HG03060 (cell line): ENCODE measurements around the gene DPY19L1.
"Not testable (repeated sequence)": the region's sequence is repeated elsewhere in the genome, so short reads cannot be mapped to it uniquely, and the experiment has no call there.

Source experiments
- ATAC-seq: cut with Tn5 transposase; IDR thresholded peaks from one replicate; pipeline ENCODE4 v1.9.1; 2021; ENCODE audit warnings: low read depth, moderate number of reproducible peaks; ENCODE audit not compliant: unreplicated experiment

DPY19L1 gene

DNA sequence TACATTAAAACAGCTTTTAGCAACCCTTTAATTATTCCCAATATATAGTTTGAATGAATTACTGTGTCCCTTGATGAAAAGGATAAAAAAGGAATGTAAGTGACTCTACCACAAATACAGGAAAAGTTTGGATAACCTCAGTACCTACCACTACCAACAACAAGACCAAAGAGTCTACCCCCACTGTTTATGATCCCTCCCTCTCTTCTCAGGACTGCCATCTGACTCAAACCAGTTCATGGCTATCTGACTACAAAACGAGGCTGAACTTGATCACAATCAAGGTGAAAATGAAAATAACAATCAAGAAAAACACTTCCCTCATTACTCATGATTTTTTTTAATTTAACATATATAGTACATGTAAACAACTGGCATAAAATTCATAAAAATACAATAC, 108.7 kb downstream of the DPY19L1 start:
- no peak for ATAC-seq

GRCh38 chr7:34928052-34928451, 109.2 kb downstream of the DPY19L1 start:
- no peak for ATAC-seq

- ATAC-seq: not testable (repeated sequence)
Observed at GRCh38 chr7:34920470-34920869, 116.8 kb downstream of the DPY19L1 start.

DNA sequence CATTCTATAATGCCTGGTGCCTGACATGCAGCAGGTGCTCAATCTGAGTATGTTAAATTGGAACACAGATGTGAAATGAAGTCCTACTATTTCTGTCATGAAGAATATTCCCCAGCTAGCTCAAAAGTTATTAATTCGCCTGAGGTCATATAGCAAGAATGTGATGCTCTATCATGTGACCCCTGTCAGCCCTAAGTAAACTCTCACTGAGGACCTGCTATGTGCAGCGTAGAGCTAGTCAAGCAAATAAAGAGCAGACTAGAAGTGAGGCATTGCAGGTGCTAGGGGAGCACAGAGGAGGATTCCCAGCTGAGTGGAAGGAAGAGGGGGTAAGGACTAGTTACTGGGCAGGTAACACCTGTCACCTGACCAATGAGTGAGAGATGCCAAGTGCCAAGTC, 118.2 kb downstream of the DPY19L1 start:
- ATAC-seq: not testable (repeated sequence)

GRCh38 chr7:34918198-34918861, 119.0 kb downstream of the DPY19L1 start:
- not testable (repeated sequence) for ATAC-seq

- ATAC-seq: not testable (repeated sequence)
Observed at GRCh38 chr7:34917515-34917914, 119.8 kb downstream of the DPY19L1 start.

GRCh38 chr7:34916267-34916666, 121.0 kb downstream of the DPY19L1 start:
- no peak for ATAC-seq

DNA sequence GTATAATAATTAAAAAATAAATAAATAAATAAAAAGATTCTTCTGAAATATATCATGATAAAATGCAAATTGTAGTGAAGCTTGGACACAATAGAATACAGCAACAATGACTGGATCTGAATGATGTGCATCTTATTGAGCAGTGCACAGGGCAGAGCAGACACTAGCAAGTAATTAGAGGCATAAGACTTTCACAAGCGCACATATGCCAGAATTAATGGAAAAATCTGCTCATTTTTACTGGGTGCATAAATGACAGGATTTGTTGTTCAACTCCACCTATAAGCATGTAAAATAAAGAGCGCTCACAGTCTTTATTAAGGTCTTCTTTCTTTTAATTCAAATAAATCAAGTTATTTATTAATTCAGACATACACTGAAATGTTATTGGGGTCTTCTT, 125.0 kb downstream of the DPY19L1 start:
- ATAC-seq: no peak

GRCh38 chr7:34906266-34906850, 130.9 kb downstream of the DPY19L1 start:
- not testable (repeated sequence) for ATAC-seq

GRCh38 chr7:34904987-34905386, 132.3 kb downstream of the DPY19L1 start:
- no peak for ATAC-seq

DNA sequence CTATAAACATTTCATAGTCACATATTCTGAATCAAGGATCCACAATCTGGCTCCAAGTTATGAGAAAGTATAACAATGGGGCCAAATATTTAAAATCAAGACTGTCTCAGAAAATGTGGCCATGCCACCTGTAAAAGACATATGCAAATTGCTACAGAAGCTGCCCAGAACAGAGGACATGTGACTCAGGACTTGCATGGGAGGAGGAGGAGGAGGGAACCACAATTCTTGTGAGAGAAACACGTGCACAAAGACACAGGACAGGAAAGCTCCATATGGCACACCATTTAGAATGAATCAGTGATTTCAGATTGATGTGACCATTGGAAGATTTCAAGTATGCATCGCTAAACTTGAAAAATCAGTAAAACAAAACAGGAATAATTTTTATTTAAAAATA, 133.4 kb downstream of the DPY19L1 start:
- ATAC-seq: not testable (repeated sequence)

- no peak for ATAC-seq
Observed at GRCh38 chr7:34902182-34902581, 135.1 kb downstream of the DPY19L1 start.

DNA sequence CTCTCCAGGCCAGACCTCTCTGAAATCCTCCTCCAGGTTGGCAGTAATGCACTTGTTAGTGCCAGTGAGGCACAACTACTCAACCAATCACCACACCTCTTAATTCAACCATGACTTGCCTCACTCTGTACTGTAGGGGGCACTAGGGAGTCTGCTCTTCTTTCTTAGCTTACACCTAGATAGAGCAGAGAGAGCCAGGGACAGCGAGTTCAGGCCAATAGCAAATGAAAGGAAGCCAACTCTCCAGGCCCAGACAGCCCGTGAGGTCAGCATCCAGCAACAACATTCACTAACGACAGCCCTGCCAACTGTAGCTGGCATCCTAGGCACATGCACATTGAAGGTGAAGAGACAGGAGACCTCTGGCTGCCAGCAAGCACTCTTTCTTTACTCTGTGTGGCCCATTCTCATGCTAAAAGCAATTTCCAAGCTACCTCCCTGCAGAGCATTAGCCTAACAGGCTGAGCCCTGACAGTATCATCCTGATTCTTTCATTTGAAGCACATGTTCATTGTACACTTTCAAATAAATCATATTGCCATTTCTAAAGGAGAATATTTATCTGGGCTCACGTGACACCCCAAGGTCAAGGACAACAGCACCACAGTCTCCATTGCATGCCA, 136.3 kb downstream of the DPY19L1 start:
- no peak for ATAC-seq

- ATAC-seq: no peak
Observed at GRCh38 chr7:34895202-34895601, 142.1 kb downstream of the DPY19L1 start.

GRCh38 chr7:34889951-34890350, 147.3 kb downstream of the DPY19L1 start:
- no peak for ATAC-seq

DNA sequence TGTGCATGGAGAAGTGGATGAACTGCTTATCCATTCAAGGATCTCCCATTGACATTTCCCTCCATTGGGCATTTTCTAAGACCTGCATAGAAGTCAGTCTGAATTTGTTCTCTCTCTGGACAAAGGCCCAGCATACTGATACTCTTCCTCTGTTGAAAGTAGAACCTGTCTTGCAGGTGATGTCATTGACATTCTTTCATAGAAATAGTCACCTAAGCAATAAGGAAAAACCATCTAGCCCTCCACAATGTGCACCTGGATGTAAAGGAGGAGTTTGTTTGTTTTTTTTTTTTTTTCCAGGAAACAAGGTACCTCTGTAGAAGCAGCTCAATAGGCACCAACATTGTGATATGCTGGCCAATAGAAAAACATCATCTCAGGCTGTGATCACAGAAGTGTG, 150.4 kb downstream of the DPY19L1 start:
- no peak for ATAC-seq

GRCh38 chr7:34883855-34884254, 153.4 kb downstream of the DPY19L1 start:
- not testable (repeated sequence) for ATAC-seq

GRCh38 chr7:34879871-34880270, 157.4 kb downstream of the DPY19L1 start:
- no peak for ATAC-seq

DNA sequence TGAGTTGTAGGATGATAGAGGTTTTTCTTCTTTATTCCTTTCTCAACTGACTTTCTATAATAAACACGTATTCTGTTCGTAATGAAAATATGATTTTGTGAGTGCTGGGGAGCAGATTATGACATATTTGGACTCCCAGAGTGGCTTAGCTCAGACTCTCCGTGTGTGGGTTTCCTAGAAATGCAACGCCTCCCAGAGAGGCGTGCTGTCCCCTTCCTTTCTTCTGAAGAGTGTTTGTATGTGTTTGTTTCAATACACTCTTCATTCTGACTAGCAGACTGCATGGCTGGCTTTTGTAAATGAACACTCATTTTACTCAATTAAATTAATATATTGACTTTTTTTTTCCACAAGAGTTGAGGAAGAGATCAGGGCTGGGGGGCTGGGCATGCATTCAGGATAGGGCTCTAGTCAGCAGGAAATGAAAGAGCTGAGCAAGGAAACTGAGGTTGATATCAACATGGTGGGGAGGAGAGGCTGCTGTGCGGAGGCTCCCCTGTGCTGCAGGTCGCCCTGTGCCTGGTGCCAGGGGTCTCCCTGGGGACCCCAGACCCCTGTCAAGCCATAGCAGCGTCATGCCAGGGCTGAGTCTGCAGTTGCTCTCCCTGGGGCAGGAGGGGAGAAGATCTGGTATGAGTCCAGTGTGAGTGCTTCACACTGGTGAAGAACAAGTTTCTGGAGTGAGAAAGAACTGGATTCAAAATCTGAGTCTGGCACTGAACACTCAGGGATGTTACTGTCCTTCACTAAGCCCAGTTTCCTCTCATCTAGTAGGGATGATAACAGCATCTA, 158.1 kb downstream of the DPY19L1 start:
- ATAC-seq: not testable (repeated sequence)
